ENCODE measurements around the gene RAB2B.
A peak's percentile ranks its signal among the peaks of the same experiment; 100 is the strongest.

The RAB2B gene

GRCh38 chr14:21476925-21477681 is at the start of gene RAB2B, which contains the start of gene TOX4:
Gene RAB2B, minus strand, starts transcription at chr14:21476959. Its CDS starts 87 bp downstream, at chr14:21476872.
Gene TOX4, plus strand, starts transcription at chr14:21477195. Its CDS starts 84 bp downstream, at chr14:21477279.
- H2AFZ ChIP-seq (ENCODE audit: low read depth, low read length), result peak within 1 kb of the TSS; percentile 78
- H4K20me1 ChIP-seq (ENCODE audit: insufficient read depth, low read length), result no peaks in the 10 kb centered on the region; the same call in 1 of the 2 replicates
- H3K9ac ChIP-seq (ENCODE audit: low read depth, low read length), result peak within 1 kb of the TSS; percentile 70
- no peaks in the 10 kb centered on the region for H3K27me3 ChIP-seq (ENCODE audit: insufficient read depth, low read length, poor library complexity)
- DNase-seq (peak; percentile 98), ATAC-seq (ENCODE audit: insufficient read depth, low read depth) (peak; percentile 98)
- no peaks in the 10 kb centered on the region for H3K9me3 ChIP-seq (ENCODE audit: insufficient read depth, low read length, severe bottlenecking)
- H3K27ac ChIP-seq (ENCODE audit: low read length), result peak within 1 kb of the TSS; percentile 72
- H3K4me1 ChIP-seq (ENCODE audit: insufficient read depth, low read length), result peaks cover 30% of the 10 kb centered on the region
- H3K4me3 ChIP-seq (ENCODE audit: low read depth in 1 of 2, low read length in 2 of 2), result peak within 1 kb of the TSS; percentile 81 to 95
- TF ChIP-seq EZH2 (IDR thresholded peaks at IDR 0.05; ENCODE audit: borderline replicate concordance, low read depth, low read length, severe bottlenecking), result no peak
- TF ChIP-seq CTCF (IDR thresholded peaks at IDR 0.05; ENCODE audit: borderline replicate concordance, extremely low read depth, low read length, poor library complexity, severe bottlenecking), result peak; percentile 99
- peaks cover 56% of the 10 kb centered on the region for H3K79me2 ChIP-seq (ENCODE audit: insufficient read depth, low read length)
- H3K4me2 ChIP-seq (ENCODE audit: insufficient read depth, low read length), result peak within 1 kb of the TSS; percentile 88
- peaks cover 13% of the 10 kb centered on the region for H3K36me3 ChIP-seq (ENCODE audit: insufficient read depth, low read length)

- peak within 1 kb of the TSS; percentile 69 to 88; a peak in 3 of 4 replicates for H3K4me3 ChIP-seq (ENCODE audit: low read depth in 1 of 2, low read length in 2 of 2)
- H3K27ac ChIP-seq (ENCODE audit: low read length), result peak within 1 kb of the TSS; percentile 74
- no peaks in the 10 kb centered on the region for H3K9me3 ChIP-seq (ENCODE audit: insufficient read depth, low read length, severe bottlenecking)
- H3K4me1 ChIP-seq (ENCODE audit: insufficient read depth, low read length), result peaks cover 16% of the 10 kb centered on the region
- peak within 1 kb of the TSS; percentile 82 for H3K4me2 ChIP-seq (ENCODE audit: insufficient read depth, low read length)
- no peaks in the 10 kb centered on the region for H3K27me3 ChIP-seq (ENCODE audit: insufficient read depth, low read length, poor library complexity)
- H2AFZ ChIP-seq (ENCODE audit: low read depth, low read length), result peak within 1 kb of the TSS; percentile 94
- peaks cover 8% of the 10 kb centered on the region for H3K36me3 ChIP-seq (ENCODE audit: insufficient read depth, low read length)
- TF ChIP-seq CTCF (IDR thresholded peaks at IDR 0.05; ENCODE audit: borderline replicate concordance, extremely low read depth, low read length, poor library complexity, severe bottlenecking) (no peak), EZH2 (IDR thresholded peaks at IDR 0.05; ENCODE audit: borderline replicate concordance, low read depth, low read length, severe bottlenecking) (no peak)
- peaks cover 5% of the 10 kb centered on the region for H3K79me2 ChIP-seq (ENCODE audit: insufficient read depth, low read length)
- ATAC-seq (ENCODE audit: insufficient read depth, low read depth) (peak; percentile 94), DNase-seq (peak; percentile 93)
- H3K9ac ChIP-seq (ENCODE audit: low read depth, low read length), result peak within 1 kb of the TSS; percentile 75
- no peaks in the 10 kb centered on the region for H4K20me1 ChIP-seq (ENCODE audit: insufficient read depth, low read length)
Observed at GRCh38 chr14:21525962-21526671, 49.4 kb upstream of the RAB2B start, which contains the start of gene SALL2. Gene SALL2, minus strand, starts transcription at chr14:21526346. Its CDS starts 219 bp downstream, at chr14:21526127.

GRCh38 chr14:21525571-21525961 is 48.8 kb upstream of the RAB2B start:
- H3K27me3 ChIP-seq (ENCODE audit: insufficient read depth, low read length, poor library complexity), result no peaks in the 10 kb centered on the region
- H4K20me1 ChIP-seq (ENCODE audit: insufficient read depth, low read length), result no peaks in the 10 kb centered on the region
- no peak for TF ChIP-seq EZH2 (IDR thresholded peaks at IDR 0.05; ENCODE audit: borderline replicate concordance, low read depth, low read length, severe bottlenecking)
- TF ChIP-seq CTCF (IDR thresholded peaks at IDR 0.05; ENCODE audit: borderline replicate concordance, extremely low read depth, low read length, poor library complexity, severe bottlenecking), result no peak
- H3K4me2 ChIP-seq (ENCODE audit: insufficient read depth, low read length), result peak overlapping the region; percentile 82
- peak overlapping the region; percentile 69 to 88; a peak in 3 of 4 replicates for H3K4me3 ChIP-seq (ENCODE audit: low read depth in 1 of 2, low read length in 2 of 2)
- no peaks in the 10 kb centered on the region for H3K9me3 ChIP-seq (ENCODE audit: insufficient read depth, low read length, severe bottlenecking)
- peak overlapping the region; percentile 74; the same call in 1 of the 2 replicates for H3K27ac ChIP-seq (ENCODE audit: low read length)
- H3K9ac ChIP-seq (ENCODE audit: low read depth, low read length), result peak overlapping the region; percentile 75; the same call in 1 of the 2 replicates
- peaks cover 16% of the 10 kb centered on the region for H3K4me1 ChIP-seq (ENCODE audit: insufficient read depth, low read length)
- ATAC-seq (ENCODE audit: insufficient read depth, low read depth), result no peak
- peaks cover 8% of the 10 kb centered on the region for H3K36me3 ChIP-seq (ENCODE audit: insufficient read depth, low read length)
- peaks cover 5% of the 10 kb centered on the region for H3K79me2 ChIP-seq (ENCODE audit: insufficient read depth, low read length)
- peak overlapping the region; percentile 94 for H2AFZ ChIP-seq (ENCODE audit: low read depth, low read length)
- peak; percentile 16 for DNase-seq
